ENCODE results near the gene PTRH2. TPM values are rescaled to one million over a fixed set of nuclear protein-coding genes. Genes with fewer than 3 reads are reported as not detected.

PTRH2 gene
- total and polyA plus RNA-seq, 2 of the 8 experiments (the other 6 are each of a cell fraction or from before 2014, with no cell fraction given) = 39.4 to 43.2 TPM

- H2BK15ac ChIP-seq (ENCODE audit: low read length) = no peak overlapping the region
- ChIA-PET CTCF (ENCODE audit: partially characterized antibody) (interaction anchor here (0.5 to 0.9 kb wide), 3 partner anchors 177 to 213 kb away, joined by 3 to 4 read pairs (median 3); no protein-coding TSS in a partner anchor), POLR2A (ENCODE audit: partially characterized antibody) (interaction anchor here (0.7 to 1.8 kb wide), 3 partner anchors 14 to 169 kb away, joined by 3 to 9 read pairs (median 4); partner anchors contain the start of gene CLTC)
- no peak overlapping the region for H4K5ac ChIP-seq (ENCODE audit: insufficient read length, low read depth, low read length)
- no peak overlapping the region for H3K14ac ChIP-seq (ENCODE audit: insufficient read length)
- H4K20me1 ChIP-seq (replicated peaks in 1 of 2; ENCODE audit: control insufficient read depth in 1 of 2, insufficient read depth in 2 of 2, low read length in 2 of 2) = peaks cover 26 to 34% of the 10 kb centered on the region in 2 experiments
- H3K27me3 ChIP-seq (replicated peaks in 1 of 4; ENCODE audit: control insufficient read depth in 3 of 4, extremely low read depth in 1 of 4, insufficient read depth in 3 of 4, low read length in 3 of 4) = no peaks in the 10 kb centered on the region
- no peak overlapping the region for H2AK5ac ChIP-seq (ENCODE audit: low read depth, low read length)
- no peak overlapping the region for H3K9ac ChIP-seq (replicated peaks in 1 of 4; ENCODE audit: extremely low read depth in 1 of 4, low read depth in 3 of 4, low read length in 3 of 4)
- H4K8ac ChIP-seq (ENCODE audit: extremely low read depth, insufficient read depth, low read length) = no peak overlapping the region
- H3K4me2 ChIP-seq (ENCODE audit: insufficient read depth in 1 of 2, low read depth in 2 of 2, low read length in 2 of 2) = no peak overlapping the region
- peaks cover 54 to 98% of the 10 kb centered on the region in 2 experiments for H3K79me2 ChIP-seq (ENCODE audit: control insufficient read depth in 1 of 2, insufficient read depth in 2 of 2, low read length in 2 of 2)
- no peak overlapping the region for H3K18ac ChIP-seq (ENCODE audit: extremely low read depth, low read length)
- no peak overlapping the region for H3K56ac ChIP-seq (replicated peaks; ENCODE audit: insufficient read length, low read depth, low read length)
- H3K23ac ChIP-seq (ENCODE audit: insufficient read length) = no peak overlapping the region
- no peak overlapping the region for H2BK20ac ChIP-seq (ENCODE audit: low read length)
- H2BK12ac ChIP-seq (ENCODE audit: low read depth, low read length) = no peak overlapping the region
- DNase-seq (ENCODE audit: low read depth in 1 of 2, low spot score in 2 of 2) (no peak), FAIRE-seq (no peak)
- no peak overlapping the region for H2AFZ ChIP-seq (ENCODE audit: low read length)
- H4K91ac ChIP-seq (replicated peaks; ENCODE audit: insufficient read length, low read length) = no peak overlapping the region
- peaks cover 0 to 3% (median 0%) of the 10 kb centered on the region in 4 experiments; a peak in 2 of 7 replicates for H3K4me1 ChIP-seq (replicated peaks in 1 of 4; ENCODE audit: control insufficient read depth in 3 of 4, insufficient read depth in 4 of 4, low read length in 3 of 4)
- WGBS, 2 experiments (ENCODE audit: extremely low coverage in 1 of 2, insufficient coverage in 1 of 2, insufficient read length in 1 of 2, insufficient replicate concordance in 2 of 2, low coverage in 1 of 2, low lambda C conversion rate in 2 of 2, missing lambda C conversion rate in 1 of 2) = 93% methylated on average over 7 of the region's 7 CpGs; no CpG with 5 or more reads in 1 of the 2 experiments
- H3K36me3 ChIP-seq (ENCODE audit: control insufficient read depth in 2 of 4, insufficient read depth in 4 of 4, low read length in 3 of 4) = peaks cover 7 to 35% (median 22%) of the 10 kb centered on the region in 4 experiments; a peak in 7 of 8 replicates
- peaks cover 4% of the 10 kb centered on the region; the same call in 1 of the 2 replicates for H3K23me2 ChIP-seq (ENCODE audit: low read depth, low read length)
- no peak overlapping the region for H3K4ac ChIP-seq (replicated peaks; ENCODE audit: insufficient read length, low read depth, low read length)
- H3K9me3 ChIP-seq (ENCODE audit: insufficient read depth in 2 of 2, low read depth in 1 of 2, low read length in 1 of 2) = no peaks in the 10 kb centered on the region
- no peak overlapping the region for H2BK120ac ChIP-seq (replicated peaks; ENCODE audit: low read depth, low read length)
- no peak overlapping the region for H3K4me3 ChIP-seq (ENCODE audit: extremely low read depth in 1 of 4, insufficient read depth in 2 of 4, low read depth in 3 of 4, low read length in 4 of 4)
- peaks cover 4% of the 10 kb centered on the region for H3K79me1 ChIP-seq (ENCODE audit: low read depth, low read length)
- H2BK5ac ChIP-seq (ENCODE audit: low read depth, low read length) = no peak overlapping the region
- no peak overlapping the region for H3K27ac ChIP-seq (ENCODE audit: low read depth, low read length)
- TF ChIP-seq CBX8 (IDR thresholded peaks at IDR 0.05; ENCODE audit: borderline replicate concordance, low read depth, low read length) = no peak
- no peak for TF ChIP-seq KDM5A (IDR thresholded peaks at IDR 0.05; ENCODE audit: low read length)
- no peak for TF ChIP-seq GABPA (IDR thresholded peaks at IDR 0.05; ENCODE audit: borderline replicate concordance, insufficient read depth, low read length)
- TF ChIP-seq BRCA1 (IDR thresholded peaks at IDR 0.05; ENCODE audit: low read depth, low read length) = no peak
- TF ChIP-seq TEAD4 (IDR thresholded peaks at IDR 0.05; ENCODE audit: low read depth, low read length) = no peak
- no peak for TF ChIP-seq EP300 (IDR thresholded peaks at IDR 0.05; ENCODE audit: borderline replicate concordance in 1 of 2, low read depth in 2 of 2, low read length in 2 of 2)
- no peak for TF ChIP-seq SIN3A (conservative IDR thresholded peaks at IDR 0.05 in 1 of 2, IDR thresholded peaks at IDR 0.05 in 1 of 2; ENCODE audit: low read depth in 1 of 2, low read length in 2 of 2)
- TF ChIP-seq ZNF274 (IDR thresholded peaks at IDR 0.05; ENCODE audit: borderline replicate concordance, extremely low read depth, low read length) = no peak
- no peak for TF ChIP-seq CHD2 (IDR thresholded peaks at IDR 0.05; ENCODE audit: low read length)
- TF ChIP-seq CEBPB (IDR thresholded peaks at IDR 0.05; ENCODE audit: low read depth, low read length) = no peak
- no peak for TF ChIP-seq PHF8 (conservative IDR thresholded peaks at IDR 0.05; ENCODE audit: low read depth, low read length)
- no peak for TF ChIP-seq TCF12 (IDR thresholded peaks at IDR 0.05; ENCODE audit: low read depth, low read length)
- no peak for TF ChIP-seq SP4 (IDR thresholded peaks at IDR 0.05; ENCODE audit: low read length)
Observed at GRCh38 chr17:59702304-59702703, 4.9 kb downstream of the PTRH2 start.

Measured in H1 (cell line).